K562 treated with DMSO at 1 percent for 12 hours (cell line): ENCODE measurements around the gene GPR85. TPM values are rescaled to one million over a fixed set of nuclear protein-coding genes. Genes with fewer than 3 reads are reported as not detected.

Experiments
- total RNA-seq: library from RNA; unstranded; fragments of 300-600 nt; gene quantifications from 2 replicates; pipeline ENCODE4 v1.2.3, GENCODE V29; 2022; ENCODE audit not compliant: insufficient read depth

Gene GPR85
- total RNA-seq, result 3.5 and 5.4 TPM in 2 replicates

GRCh38 chr7:113086431-113086888, at the start of gene GPR85:
GPR85 (minus strand) TSS chr7:113086827; CDS start chr7:113084721, 2,106 bp downstream.

GRCh38 chr7:113118074-113118959, 31.7 kb upstream of the GPR85 start, which contains the start of gene SMIM30:
SMIM30 (minus strand) TSS chr7:113118554; CDS start chr7:113117578, 976 bp downstream.

Other genes starting within 250 kb of the GPR85 start
- 90.2 and 125 TPM in 2 replicates for gene SMIM30, start 31.7 kb upstream of the GPR85 start, total RNA-seq